Dermis blood vessel endothelial cell (primary cell): ENCODE data around the gene PTPRN2. TPM values are rescaled to one million over a fixed set of nuclear protein-coding genes. Genes with fewer than 3 reads are reported as not detected.

Experiments used
- DNase-seq: peaks from one replicate; pipeline ENCODE4 v3.0.0; 2010
- total RNA-seq: library from RNA; depleted of rRNA; stranded (reverse); fragments of >200 nt; gene quantifications from 2 replicates; pipeline ENCODE4 v1.2.3, GENCODE V29; 2014

The PTPRN2 gene
- total RNA-seq, 1 donor from 2014 or later, result 2.2 TPM

DNA sequence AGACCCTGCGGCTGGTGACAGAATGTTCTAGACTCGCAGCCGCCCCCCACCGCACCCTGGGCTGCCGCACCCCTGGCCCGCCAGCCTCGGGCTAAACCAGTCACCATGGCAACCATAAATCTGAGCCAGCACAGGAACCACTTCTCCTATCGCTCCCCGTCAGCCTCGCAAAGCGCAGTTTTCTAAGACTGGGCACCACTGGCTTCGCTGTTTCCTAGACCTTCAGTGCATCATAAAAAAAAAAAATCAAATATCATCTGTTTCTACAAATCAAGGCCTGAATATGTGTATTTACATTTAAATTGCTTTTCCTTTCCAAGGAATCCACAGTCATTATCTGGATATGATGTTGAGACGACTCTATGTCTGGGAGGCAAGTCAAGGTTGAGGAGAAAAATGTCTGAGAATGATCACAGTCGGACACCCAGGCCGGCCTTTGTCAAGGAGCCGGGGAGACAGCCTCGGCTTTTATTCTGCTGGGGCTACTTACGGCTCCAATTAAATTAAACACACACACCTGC is 99.9 kb downstream of the PTPRN2 start:
- no peak for DNase-seq

DNA sequence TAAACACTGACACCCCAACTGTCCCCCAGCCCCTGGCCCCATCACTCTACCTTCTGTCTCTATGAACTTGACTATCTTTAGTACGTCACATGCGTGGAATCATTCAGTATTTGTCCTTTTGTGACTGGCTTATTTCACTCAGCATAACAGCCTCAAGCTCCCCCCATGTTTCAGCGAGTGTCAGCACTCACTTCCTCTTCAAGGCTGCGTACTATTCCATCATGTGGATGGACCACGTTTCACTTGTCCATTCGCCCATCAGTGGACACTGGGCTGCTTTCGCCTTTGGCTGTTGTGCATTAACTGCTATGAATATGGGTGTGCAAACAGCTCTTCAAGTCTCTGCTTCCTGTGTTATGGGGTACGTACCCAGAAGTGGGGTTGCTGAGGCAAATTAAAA is 100.7 kb downstream of the PTPRN2 start:
- DNase-seq, result no peak

DNA sequence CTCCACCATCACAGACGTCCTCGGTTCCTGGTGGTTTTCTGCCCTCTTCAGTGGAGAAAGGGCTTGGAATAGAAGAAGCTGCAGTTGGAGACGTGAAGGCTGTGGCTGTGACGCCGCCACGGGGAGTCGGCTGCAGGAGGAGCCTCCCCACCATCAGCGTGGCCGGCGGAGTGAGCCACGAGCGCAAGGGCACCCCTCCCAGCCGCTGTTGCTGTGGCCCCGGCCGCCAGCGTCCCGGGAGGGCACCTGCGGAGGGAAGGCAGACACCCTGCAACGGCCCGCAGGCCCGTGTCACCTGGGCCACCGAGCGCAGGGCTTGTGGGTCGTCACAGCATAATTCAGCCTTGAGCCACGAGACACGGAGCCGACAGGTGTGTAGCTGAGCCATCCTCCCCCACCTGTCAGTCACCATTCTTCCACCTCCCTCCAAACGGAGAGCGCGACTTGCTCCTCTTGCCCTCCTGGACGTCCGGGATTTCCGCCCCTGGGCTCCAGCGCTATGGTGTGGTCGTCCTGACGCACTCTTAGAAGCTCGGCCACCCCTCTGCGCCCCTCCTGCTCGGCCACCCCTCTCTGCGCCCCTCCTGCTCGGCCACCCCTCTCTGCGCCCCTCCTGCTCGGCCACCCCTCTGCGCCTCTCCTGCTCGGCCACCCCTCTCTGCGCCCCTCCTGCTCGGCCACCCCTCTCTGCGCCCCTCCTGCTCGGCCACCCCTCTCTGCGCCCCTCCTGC is 102.7 kb downstream of the PTPRN2 start:
- DNase-seq, result no peak

DNA sequence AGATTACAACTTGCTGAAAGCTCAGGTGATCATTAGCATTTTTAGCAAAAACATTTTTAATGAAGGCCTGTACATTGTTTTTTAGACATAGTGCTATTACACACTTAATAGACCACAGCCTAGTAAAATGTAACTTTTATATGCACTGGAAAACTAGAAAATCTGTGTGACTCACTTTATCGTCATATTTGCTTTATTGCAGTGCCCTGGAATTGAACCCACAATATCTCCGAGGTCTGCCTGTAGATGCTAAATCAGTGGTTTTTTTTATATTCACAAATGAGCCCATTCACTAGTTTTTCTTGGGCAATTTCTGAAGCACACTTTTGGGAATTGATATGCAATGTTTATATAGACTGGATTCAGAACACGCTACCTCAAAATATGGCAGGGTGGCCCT is 105.1 kb downstream of the PTPRN2 start:
- no peak for DNase-seq

DNA sequence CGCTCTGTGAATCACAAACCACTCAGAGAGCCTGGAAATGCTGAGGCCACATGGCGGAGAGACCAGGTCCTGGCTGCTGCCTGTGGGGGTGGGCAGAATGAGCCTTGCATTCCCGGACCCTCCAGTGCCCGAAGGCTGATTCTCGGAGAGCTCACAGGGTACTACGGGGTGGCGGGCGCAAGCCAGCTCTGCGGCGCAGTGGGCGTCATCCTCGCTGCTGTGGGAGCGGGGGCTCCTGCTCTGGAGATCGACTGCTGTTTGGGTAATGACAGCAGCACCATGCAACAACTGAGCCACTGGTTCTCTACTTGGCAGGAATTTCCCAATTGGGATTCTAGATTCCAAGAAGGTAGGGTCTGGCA is 108.0 kb downstream of the PTPRN2 start:
- no peak for DNase-seq

DNA sequence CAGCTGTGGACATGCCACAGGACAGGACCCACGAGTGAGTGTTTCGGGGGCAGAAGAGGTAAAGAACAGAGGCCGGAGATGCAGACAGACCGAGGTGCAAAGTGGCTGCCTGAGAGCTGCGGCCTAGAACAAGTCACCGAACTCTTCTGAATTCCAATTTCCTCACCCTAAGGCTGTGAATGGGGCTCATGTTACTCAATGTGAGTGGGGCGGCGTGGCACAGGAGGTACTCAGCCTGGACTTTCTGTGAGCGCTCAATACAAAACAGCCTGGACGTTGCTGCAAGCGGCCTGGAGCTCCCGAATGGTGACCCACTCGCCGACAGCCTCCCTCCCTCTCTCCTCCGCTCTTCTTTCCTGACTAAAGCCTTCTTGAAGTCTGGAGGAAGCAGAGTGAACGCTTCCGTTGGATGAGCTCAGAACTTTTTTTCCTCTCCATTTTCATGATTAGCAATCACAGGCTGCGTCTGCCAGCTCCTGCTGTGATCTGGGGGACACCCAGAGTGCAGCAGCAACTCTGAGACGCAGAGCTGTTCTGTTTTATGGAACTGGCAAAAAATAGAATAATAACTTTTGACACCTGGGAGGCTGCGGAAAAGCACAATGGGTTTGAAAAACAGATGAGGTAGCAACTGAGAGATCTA is 108.5 kb downstream of the PTPRN2 start:
- DNase-seq, result no peak

DNA sequence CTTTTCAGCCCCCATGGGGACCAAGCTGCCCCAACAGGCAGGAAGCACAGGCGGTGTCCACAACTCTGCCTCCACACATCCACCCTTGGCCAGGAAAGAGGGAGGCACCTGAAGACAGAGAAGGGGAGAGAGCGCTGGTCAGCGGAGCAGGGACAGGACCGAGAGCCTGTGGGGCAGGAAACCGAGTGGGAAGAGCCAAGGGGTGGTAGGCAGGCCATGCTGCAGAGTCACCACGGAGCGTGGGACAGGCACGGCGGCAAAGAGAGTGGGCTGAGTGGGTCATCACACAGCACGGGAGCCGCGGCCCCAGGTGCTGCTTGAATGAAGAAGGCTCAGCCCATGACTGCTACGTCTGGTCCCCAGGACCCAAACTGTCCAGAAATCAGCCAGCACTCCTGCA is 109.8 kb downstream of the PTPRN2 start:
- no peak for DNase-seq

DNA sequence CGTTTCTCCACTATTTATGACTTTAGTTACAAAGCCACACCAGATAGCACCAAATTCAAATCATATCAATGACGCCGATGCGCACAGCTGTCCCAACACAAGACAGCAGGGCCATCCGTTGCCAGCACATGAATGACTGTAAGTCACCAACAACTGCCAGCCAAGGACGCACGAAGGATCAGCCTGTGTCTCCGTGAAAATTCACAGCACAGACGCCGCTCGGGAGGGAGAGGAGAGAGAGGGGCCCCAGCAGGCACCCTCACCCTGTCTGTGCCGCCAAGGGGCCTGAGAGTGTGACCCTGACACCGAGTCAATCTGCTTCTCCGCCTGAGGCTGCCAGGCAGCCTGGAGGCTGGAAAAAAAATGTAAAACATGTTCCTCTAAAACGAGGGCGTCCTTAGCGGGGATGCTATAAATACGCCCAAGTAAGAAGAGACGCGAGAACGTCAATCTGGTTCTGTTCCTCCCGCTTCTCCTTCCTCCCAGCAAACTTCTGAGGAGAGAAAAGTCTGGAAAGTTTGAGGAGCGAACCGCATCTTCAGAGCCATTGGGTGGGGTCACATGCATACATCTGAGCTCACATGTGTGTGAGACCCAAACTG is 111.2 kb downstream of the PTPRN2 start:
- no peak for DNase-seq

DNA sequence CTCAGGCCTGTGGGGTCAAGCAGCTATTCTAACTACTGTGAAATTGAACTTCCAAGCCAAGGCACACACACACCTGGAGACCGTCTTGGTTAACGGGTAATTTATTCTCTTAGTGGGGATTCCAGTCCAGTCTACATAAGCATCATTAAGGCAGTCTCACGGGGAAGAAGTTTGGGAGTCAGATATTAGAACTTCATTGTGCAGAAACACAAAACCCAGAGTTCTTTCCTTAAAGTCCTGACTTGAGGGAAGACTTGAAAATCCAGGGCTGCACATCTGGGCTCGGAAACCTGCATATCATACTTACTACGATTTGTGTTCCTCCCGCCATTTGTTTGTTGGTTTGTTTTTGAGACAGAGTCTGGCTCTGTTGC is 112.0 kb downstream of the PTPRN2 start:
- no peak for DNase-seq

DNA sequence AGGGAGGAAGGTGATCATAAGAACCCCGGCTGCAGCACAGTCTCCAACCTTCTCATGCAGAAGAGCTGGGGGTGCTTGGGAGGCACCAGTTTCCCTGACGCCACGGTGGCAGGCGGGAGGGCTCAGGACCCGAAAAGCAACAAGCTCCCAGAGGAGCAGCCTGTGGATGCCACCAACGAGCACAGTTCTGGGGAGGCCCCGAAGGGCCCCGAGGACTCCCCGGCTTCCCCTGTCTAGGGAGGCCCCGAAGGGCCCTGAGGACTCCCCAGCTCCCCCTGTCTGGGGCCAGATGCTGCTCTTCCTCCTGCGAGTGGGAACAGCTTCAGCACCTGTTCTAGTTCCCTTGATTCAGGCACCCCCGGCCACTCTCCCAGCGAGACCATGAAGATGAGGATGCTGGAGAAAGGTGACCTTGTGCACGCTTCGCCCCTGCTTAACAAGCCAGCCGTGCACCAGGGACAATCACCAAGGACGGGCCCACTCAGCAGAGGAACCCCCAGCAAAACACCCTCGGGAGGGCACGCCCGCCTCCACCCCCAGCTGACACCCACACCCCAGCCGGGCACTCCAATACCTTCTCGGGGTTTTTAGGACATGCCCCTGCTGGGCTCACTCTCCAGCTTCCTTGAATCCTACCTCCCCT is 112.5 kb downstream of the PTPRN2 start:
- no peak for DNase-seq

DNA sequence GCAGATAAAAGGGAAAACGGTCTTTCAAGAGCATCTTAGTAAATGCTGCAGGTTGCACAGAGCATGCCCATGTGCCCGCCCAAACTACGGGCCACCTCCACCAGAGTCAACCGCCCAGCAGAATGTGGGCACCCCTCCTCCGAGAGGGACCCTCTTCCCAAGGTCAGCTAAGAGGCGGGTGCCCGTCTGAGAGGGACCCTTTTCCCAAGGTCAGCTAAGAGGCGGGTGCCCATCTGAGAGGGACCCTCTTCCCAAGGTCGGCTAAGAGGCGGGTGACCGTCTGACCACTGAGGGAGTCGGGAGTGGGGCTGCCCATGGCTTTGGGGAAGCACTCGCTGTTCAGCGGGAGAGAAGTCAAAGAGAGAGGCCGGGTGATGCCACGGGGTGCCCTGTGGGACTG is 113.1 kb downstream of the PTPRN2 start:
- no peak for DNase-seq

DNA sequence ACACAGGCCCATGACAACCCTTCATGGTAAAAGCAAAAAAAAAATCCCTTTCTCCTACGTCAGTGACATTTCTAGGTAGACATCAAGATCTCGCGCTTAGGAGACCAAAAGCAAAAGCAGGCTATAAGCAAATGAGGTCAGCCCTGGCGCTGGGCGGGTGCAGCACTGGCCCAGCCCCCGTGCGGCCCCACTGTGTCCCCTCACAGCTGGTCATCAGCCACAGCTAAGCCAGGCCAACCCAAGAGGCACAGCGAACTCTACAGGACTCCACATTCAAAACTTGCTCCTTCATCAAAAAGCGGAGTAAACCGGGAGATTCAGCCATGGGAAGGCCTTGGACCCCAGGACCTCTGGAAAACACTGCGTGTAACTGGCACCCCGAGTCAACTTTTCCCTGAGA is 113.7 kb downstream of the PTPRN2 start:
- DNase-seq, result no peak

DNA sequence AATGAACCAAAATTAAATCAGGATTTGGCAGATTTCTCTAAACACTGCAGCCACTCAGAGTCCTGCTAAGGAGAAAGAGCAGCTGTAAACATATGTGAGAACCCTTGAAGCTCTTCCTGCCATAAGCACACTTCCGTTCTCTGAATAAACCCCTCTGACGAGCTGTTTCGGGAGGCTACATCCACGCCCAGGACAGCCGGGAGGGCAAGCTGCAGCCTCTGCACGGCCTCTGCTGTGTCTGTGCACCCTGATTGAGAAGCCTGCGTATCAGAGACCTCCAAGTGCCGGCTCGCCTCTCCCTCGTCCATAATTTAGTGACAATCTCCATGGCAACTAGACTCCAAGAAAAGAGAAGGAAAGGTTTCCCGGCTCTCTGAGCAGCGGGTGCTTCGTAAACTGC is 114.4 kb downstream of the PTPRN2 start:
- DNase-seq, result no peak

DNA sequence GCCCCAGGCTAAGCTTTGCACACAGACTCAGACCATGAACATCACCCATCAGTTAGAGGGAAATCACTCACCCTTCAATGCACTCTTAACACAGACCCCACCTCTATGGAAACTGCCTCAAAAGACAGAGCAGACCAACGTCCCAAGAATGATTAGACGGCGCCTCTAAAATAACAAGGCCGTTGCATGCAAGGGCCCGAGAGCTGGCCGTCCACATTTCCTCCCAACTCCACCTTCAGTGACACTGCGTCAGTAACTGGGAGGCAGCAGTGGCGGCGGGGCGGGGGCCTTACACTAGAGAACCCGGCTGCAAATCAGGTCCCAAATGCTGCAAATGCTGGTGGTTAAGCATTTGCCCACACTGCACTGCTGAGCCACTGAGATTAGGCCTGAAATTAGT is 115.0 kb downstream of the PTPRN2 start:
- no peak for DNase-seq

DNA sequence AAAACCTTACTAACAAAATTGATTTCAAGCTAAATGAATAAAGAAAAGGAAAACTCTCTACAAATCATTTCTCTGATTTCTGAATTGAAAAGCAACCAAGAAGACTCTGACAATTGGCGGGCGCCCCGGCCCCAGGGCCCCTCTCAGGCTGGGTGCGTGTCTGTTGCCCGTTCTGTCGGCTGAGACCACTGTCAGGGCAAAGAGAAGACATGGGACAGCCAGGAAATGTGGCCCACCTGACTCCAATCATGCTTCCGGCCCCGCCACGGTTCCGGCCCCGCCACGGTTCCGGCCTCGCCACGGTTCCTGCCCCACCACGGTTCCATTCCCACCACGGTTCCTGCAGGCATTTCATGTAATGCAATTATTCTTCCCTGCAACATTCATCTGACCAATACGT is 115.9 kb downstream of the PTPRN2 start:
- DNase-seq, result no peak

DNA sequence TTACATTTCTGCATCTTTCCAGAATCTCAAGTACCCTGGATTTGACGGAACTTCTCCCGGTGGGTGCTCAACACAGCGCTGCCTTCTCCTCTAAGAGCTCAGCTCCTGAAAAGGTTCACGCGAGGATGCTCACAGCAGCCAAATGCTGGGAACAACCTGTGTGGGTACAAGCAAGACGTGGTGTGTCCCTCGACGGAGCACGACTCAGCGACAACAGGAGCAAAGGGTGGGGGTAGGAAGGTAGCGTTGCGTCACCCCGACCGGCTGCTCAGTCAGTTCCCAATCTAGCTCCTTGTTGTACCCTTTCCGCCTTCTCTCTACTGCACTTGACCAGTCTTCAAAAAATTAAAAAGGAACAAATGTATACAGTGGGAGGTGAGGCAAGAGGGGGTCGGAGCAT is 117.3 kb downstream of the PTPRN2 start:
- DNase-seq, result no peak

DNA sequence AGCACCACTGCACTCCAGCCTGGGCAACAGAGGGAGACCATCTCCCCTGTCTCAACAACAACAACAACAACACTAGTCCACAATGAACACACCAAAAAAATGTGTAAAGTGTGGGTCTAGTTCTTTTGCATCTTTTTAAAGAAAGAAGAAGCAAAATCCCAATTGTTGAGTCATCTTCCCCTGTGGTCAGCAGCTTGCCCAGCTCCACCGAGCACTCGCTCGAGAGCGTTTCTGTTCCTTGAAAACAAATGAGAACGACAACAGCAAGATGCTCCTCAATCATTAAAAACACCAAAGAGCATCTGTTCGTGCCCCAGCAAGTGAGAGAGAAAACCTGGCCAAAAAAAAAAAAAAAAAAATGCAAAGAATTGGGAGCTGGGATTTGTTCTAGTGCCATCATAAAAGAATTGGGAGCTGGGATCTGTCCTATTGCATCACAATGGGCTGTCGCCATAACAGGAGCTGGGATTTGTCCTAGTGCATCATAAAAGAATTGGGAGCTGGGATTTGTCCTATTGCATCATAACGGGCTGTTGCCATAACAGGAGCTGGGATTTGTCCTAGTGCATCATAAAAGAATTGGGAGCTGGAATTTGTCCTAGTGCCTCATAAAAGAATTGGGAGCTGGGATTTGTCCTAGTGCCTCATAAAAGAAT is 118.1 kb downstream of the PTPRN2 start:
- DNase-seq, result no peak

DNA sequence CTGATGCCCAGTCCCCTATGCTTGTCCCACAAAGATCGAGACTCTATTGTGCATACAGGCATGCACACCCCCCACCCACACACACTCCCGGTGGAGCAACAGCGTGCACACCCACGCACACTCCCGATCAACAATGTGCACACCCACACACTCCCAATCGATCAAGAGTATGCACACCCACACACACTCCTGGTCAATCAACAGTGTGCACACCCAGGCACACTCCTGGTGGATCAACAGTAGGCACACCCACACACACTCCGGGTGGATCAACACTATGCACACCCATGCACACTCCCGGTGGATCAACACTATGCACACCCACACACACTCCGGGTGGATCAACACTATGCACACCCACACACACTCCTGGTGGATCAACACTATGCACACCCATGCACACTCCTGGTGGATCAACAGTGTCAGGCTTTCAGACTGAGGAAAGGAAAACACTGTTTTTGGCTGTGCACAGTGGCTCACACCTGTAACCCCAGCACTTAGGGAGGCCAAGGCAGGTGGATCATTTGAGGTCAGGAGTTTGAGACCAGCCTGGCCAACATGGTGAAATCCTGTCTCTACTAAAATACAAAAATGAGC is 118.8 kb downstream of the PTPRN2 start:
- no peak for DNase-seq

DNA sequence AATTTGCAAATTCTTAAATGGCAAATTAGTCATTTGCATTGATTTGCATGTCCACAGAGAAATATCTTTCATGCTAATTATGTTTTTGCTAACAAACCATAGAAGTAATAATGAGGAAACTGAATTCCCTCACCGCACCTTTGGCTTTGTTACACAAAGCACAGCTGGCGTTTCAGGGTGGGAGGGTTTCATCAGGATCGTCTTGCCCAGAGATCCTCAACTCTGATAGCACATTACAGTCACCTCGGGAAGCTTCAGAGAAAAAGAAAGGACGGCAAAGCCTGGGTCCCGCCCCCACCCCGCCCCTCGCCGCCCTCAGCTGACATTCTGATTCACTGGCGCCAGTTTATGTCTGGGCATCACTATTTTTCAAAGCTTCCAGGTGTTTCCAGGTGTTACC is 119.4 kb downstream of the PTPRN2 start:
- DNase-seq, result no peak

DNA sequence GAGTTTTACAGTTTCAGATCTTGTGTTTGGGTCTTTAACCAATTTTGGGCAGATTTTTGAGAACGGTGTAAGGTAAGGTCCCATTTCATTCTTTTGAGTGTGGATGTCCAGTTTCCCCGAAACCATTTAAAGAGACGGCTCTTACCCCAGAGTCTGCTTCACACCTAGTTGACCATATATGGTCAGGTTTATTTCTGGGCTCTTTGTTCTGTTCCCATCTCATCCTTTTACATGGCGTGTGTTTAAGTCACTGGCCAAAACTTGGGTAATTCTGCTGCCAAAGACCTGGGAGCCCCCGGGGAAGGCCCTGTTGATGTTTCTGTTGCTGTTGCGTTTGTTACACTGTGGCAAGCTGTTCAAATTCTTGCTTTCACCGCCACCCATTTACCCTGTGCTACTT is 120.1 kb downstream of the PTPRN2 start:
- no peak for DNase-seq

DNA sequence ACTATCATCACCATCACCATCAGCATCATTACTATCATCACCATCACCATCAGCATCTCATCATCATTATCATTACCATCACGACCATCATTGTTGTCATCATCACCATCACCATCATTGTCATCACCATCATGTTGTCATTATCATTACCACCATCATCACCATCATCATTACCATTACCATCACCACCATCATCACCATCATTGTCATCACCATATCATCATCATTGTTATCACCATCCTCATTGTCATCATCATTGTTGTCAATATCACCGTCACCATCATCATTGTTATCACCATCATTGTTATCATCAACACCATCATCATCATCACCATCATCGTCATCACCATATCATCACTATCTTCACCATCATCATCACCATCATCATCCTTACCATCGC is 124.3 kb downstream of the PTPRN2 start:
- no peak for DNase-seq

DNA sequence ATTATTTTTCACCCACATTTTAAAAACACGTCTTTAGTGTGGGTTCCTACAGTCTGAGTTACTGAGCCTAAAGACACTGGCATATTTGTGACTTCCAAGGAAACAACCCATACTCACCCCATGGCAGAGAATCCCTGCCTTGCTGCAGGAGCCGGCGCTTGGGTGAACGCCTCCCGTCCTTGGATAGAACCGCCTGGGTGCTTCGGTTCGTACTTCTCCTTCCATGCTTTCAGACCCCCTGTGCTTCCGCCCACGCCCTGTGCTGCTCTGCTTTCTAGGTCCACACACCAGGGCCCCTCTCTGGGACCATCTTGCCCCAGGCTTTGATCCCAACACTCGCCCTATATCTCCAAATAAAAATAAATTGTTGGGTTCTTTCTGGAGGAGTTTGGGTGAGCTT is 125.8 kb downstream of the PTPRN2 start:
- DNase-seq, result no peak

DNA sequence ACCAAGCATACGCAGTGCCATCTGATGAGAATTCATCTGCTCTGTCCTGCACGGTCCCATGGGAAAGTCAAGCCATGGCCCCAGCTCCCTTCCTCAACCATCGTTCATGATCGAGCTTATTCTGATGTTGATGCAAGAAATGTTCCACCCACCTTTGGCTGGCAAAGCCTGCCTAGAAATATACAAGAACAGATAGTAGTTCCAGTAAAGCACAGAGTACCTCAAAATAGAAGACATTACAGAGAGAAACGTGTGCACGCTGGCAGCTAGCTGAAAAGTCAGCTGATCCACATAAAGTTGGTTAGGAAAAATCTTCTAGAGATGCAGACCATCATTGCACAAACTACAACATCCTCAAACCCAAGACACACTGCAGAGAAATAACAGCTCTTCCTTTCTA is 127.0 kb downstream of the PTPRN2 start:
- DNase-seq, result no peak
